Measurements from ENCODE around the gene INPPL1.
"Not testable (repeated sequence)": the region's sequence is repeated elsewhere in the genome, so short reads cannot be mapped to it uniquely, and the experiment has no call there.

The INPPL1 gene, protein sequence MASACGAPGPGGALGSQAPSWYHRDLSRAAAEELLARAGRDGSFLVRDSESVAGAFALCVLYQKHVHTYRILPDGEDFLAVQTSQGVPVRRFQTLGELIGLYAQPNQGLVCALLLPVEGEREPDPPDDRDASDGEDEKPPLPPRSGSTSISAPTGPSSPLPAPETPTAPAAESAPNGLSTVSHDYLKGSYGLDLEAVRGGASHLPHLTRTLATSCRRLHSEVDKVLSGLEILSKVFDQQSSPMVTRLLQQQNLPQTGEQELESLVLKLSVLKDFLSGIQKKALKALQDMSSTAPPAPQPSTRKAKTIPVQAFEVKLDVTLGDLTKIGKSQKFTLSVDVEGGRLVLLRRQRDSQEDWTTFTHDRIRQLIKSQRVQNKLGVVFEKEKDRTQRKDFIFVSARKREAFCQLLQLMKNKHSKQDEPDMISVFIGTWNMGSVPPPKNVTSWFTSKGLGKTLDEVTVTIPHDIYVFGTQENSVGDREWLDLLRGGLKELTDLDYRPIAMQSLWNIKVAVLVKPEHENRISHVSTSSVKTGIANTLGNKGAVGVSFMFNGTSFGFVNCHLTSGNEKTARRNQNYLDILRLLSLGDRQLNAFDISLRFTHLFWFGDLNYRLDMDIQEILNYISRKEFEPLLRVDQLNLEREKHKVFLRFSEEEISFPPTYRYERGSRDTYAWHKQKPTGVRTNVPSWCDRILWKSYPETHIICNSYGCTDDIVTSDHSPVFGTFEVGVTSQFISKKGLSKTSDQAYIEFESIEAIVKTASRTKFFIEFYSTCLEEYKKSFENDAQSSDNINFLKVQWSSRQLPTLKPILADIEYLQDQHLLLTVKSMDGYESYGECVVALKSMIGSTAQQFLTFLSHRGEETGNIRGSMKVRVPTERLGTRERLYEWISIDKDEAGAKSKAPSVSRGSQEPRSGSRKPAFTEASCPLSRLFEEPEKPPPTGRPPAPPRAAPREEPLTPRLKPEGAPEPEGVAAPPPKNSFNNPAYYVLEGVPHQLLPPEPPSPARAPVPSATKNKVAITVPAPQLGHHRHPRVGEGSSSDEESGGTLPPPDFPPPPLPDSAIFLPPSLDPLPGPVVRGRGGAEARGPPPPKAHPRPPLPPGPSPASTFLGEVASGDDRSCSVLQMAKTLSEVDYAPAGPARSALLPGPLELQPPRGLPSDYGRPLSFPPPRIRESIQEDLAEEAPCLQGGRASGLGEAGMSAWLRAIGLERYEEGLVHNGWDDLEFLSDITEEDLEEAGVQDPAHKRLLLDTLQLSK

DNA sequence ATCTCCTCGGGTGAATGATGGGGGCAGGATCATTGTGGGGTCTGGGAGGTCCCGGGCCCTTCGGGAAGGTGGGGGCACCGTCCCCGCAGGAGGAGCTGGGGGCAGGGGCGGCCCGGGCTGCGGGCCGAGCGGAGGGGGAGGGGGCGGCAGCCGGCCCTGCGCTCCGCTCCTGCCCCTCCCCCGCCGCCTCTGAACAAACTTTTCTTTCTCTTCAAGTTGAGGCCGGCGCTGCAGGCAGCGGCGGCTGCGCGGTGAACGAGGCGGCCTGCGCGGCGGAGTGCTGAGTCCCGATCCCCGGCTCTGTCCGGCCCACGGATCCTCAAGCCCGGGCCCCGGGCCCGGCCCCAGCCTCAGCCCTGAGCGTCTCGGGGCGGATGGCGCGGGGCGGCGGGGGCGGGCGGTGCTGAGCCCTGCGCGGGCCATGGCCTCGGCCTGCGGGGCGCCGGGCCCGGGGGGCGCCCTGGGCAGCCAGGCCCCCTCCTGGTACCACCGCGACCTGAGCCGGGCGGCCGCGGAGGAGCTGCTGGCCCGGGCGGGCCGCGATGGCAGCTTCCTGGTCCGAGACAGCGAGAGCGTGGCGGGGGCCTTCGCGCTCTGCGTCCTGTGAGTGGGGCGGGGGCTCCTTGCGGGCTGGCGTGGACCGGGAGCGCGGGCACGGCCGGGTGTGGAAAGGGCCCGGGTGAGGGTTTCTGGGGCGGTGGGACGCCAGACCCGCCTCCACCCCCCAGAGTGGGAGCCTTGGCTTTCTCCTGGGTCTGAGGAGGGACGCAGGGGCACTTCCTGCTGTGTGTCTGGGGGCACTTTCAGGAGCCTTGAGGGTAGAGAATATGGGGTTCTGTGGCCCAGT is at the start of gene INPPL1:
Gene INPPL1, plus strand, starts transcription at position 204 of the 847 bp plus-strand sequence. Its CDS starts 218 bp downstream, at position 422.
- Mint-ChIP-seq H3K4me1 (peaks cover 54% of the 10 kb centered on the region), H3K36me3 (peaks cover 12% of the 10 kb centered on the region), H3K9me3 (no peaks in the 10 kb centered on the region), H3K4me3 (peak within 1 kb of the TSS; percentile 95), H3K27me3 (no peaks in the 10 kb centered on the region), H3K27ac (peak within 1 kb of the TSS; percentile 98)
- peak; percentile 1 for ATAC-seq

GRCh38 chr11:72177656-72178055 is 46.9 kb upstream of the INPPL1 start:
- H3K36me3 Mint-ChIP-seq = no peaks in the 10 kb centered on the region
- no peaks in the 10 kb centered on the region for H3K4me1 Mint-ChIP-seq
- ATAC-seq = no peak
- no peak overlapping the region for H3K4me3 Mint-ChIP-seq
- no peaks in the 10 kb centered on the region for H3K9me3 Mint-ChIP-seq
- no peak overlapping the region for H3K27ac Mint-ChIP-seq
- H3K27me3 Mint-ChIP-seq = peaks cover 49% of the 10 kb centered on the region

DNA sequence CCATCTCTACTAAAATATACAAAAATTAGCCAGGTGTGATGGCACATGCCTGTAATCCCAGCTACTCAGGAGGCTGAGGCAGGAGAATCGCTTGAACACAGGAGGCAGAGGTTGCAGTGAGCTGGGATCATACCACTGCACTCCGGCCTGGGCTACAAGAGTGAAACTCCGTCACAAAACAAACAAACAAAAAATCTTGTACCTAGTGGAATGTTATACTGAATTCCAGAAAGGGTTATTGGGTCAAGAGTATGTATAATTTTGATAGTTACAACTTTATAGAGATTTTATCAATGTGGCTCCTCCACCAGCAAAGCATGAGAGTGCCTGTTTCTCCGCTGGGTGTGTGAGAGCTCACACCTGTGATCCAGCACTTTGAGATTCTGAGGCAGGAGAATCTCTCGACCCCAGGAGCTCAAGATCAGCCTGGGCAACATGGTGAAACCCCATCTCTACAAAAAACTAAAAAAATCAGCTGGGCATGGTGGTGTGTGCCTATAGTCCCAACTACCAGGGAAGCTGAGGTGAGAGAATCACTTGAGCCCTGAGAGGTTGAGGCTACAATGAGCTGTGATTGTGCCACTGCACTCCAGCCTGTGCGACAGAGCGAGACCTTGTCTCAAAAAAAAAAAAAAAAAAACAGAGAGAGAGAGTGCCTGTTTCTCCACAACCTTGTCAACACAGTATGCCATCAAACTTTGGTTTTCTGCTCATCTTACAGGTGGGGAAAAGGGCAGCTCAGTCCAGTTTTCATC is 45.3 kb upstream of the INPPL1 start:
- H3K27ac Mint-ChIP-seq = no peak overlapping the region
- H3K27me3 Mint-ChIP-seq = peaks cover 50% of the 10 kb centered on the region
- H3K36me3 Mint-ChIP-seq = no peaks in the 10 kb centered on the region
- no peak for ATAC-seq
- no peak overlapping the region for H3K4me3 Mint-ChIP-seq
- H3K4me1 Mint-ChIP-seq = peaks cover 11% of the 10 kb centered on the region
- no peaks in the 10 kb centered on the region for H3K9me3 Mint-ChIP-seq

DNA sequence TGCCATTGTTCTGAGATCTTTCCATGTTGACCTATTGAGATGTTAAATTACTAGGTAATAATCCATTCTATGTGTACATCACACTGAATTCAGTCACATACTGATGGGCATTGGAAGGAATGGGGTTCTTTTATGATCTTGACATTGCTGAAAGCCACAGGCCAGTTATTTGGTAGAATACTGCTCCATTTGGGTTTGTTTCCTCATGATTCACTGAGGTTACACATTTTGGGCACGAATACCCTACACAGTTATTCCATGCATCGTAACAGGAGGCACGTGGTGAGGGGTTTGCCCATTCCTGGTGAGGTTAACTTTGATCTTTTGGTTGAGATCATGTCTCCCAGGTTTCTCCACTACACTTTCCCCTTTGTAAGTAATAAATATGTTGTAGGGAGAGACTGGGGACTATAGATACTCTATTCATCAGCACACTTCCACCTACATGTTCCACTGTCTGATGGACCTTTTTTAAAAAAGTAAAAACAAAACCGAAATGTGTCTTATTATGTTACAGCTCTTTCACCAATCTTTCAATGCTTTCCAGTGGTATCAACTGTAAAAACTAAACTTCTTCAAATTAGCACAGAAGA is 44.7 kb upstream of the INPPL1 start:
- H3K4me1 Mint-ChIP-seq = peaks cover 11% of the 10 kb centered on the region
- H3K27me3 Mint-ChIP-seq = peaks cover 50% of the 10 kb centered on the region
- no peaks in the 10 kb centered on the region for H3K9me3 Mint-ChIP-seq
- no peak overlapping the region for H3K27ac Mint-ChIP-seq
- no peaks in the 10 kb centered on the region for H3K36me3 Mint-ChIP-seq
- no peak for ATAC-seq
- no peak overlapping the region for H3K4me3 Mint-ChIP-seq

DNA sequence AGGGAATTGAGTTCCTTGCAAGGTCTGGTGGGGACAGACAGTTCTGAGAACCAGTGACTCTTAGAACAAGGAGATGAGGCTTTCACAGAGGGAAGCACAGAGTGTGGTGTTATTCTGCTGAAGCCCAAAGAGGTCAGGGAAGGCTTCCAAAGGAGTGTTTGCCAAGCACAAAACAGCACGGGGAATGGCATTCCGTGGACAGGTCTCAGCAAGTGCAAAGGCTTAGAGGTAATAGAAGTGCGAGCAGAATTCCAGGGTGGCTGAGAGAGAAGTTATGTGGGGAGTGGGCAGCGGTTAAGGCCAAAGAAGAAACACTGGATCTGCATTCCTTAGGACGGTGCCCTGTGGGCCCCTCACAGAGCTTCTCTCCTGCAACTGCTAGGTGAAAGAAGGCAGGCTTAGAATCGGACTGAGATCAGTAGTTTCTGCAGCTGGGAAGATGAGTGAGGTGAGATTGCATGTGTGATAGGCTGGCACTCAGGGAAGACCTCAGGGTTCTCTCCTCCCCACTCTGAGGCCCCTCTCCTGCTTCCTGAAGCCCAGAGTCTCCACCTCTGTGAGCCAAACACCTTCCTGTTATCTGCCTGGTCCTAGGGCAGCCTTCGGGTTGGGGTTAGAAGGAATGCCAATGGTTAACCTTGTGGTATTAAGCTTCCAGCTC is 43.5 kb upstream of the INPPL1 start:
- ATAC-seq, H3K4me3 Mint-ChIP-seq, H3K36me3 Mint-ChIP-seq, H3K9me3 Mint-ChIP-seq, H3K27ac Mint-ChIP-seq: not testable (repeated sequence)
- peaks cover 11% of the 10 kb centered on the region for H3K4me1 Mint-ChIP-seq
- H3K27me3 Mint-ChIP-seq = peaks cover 50% of the 10 kb centered on the region

DNA sequence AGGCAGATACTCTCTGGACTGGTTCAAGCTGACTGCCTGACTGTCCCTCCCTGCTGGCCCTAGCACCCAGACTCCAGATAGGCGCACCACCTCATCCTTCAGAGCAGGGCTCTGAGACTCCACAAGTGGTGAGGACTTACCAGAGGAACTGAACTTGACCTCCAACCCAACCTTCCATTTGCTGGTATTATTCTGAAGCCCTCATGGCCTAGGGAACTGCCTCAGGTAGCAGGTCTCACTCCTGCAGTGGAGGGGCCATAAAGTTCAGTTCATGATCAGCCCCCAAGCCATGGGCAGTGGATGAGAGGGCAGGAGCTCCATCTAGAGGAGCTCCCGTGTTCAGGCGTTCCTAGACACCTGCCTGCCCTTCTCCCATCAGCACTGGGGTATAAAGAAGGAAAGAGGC is 43.0 kb upstream of the INPPL1 start:
- not testable (repeated sequence) for H3K36me3 Mint-ChIP-seq, H3K9me3 Mint-ChIP-seq, H3K27ac Mint-ChIP-seq, H3K4me3 Mint-ChIP-seq
- peak; percentile 21 for ATAC-seq
- peaks cover 11% of the 10 kb centered on the region for H3K4me1 Mint-ChIP-seq
- H3K27me3 Mint-ChIP-seq = peaks cover 45% of the 10 kb centered on the region

- Mint-ChIP-seq H3K27me3 (peaks cover 5% of the 10 kb centered on the region), H3K4me3 (no peak overlapping the region), H3K4me1 (peaks cover 5% of the 10 kb centered on the region), H3K9me3 (no peaks in the 10 kb centered on the region), H3K36me3 (no peaks in the 10 kb centered on the region), H3K27ac (no peak overlapping the region)
- ATAC-seq = no peak
These were observed 36.3 kb upstream of the INPPL1 start for GRCh38 chr11:72188267-72188666.

DNA sequence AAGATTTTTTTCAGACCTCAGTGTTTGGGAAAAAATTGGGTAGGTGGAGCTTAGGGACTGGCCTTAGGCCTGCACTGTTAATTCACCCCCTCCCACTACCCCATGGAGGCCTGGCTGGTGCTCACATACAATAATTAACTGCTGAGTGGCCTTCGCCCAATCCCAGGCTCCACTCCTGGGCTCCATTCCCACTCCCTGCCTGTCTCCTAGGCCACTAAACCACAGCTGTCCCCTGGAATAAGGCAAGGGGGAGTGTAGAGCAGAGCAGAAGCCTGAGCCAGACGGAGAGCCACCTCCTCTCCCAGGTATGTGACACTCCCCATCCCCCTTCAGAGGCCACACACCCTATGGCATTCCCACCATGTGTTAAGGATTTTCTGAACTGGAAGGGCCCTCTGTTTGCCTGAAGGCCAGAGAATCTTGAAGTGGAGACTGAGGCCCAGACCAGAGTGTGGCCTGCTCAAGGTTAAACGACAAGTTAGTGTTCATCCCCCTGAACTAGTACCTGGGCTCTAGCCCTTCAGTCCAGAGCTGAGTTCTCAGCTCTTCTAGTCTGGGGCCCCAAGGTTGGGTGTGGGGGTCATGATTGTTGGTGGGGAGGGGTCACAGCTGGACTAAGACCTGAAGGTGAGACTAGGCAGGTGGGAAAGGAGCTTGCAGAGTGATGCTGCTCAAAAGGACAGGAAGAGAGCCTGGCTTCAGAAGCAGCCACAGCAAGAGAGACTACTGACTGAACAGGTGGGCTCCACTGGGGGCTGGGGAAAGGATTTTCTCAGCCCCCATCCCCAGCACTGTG is 34.9 kb upstream of the INPPL1 start:
- no peak overlapping the region for H3K4me3 Mint-ChIP-seq
- no peak for ATAC-seq
- H3K27ac Mint-ChIP-seq = no peak overlapping the region
- no peaks in the 10 kb centered on the region for H3K4me1 Mint-ChIP-seq
- H3K9me3 Mint-ChIP-seq = no peaks in the 10 kb centered on the region
- H3K27me3 Mint-ChIP-seq = no peaks in the 10 kb centered on the region
- H3K36me3 Mint-ChIP-seq = no peaks in the 10 kb centered on the region

- no peaks in the 10 kb centered on the region for H3K36me3 Mint-ChIP-seq
These were observed 33.9 kb upstream of the INPPL1 start for GRCh38 chr11:72190631-72191071.

GRCh38 chr11:72191961-72192381 is 32.6 kb upstream of the INPPL1 start, which contains the start of gene FOLR1:
FOLR1 (plus strand) TSS chr11:72192140; CDS start chr11:72192174, 34 bp downstream.
- Mint-ChIP-seq H3K9me3 (no peaks in the 10 kb centered on the region), H3K4me3 (no peak within 1 kb of the TSS)
- ATAC-seq = no peak

More at GRCh38 chr11:72190631-72191071, 33.9 kb upstream of the INPPL1 start:
- H3K9me3 Mint-ChIP-seq = no peaks in the 10 kb centered on the region
- no peak overlapping the region for H3K4me3 Mint-ChIP-seq
- no peaks in the 10 kb centered on the region for H3K4me1 Mint-ChIP-seq
- H3K27me3 Mint-ChIP-seq = no peaks in the 10 kb centered on the region
- no peak for ATAC-seq
- no peak overlapping the region for H3K27ac Mint-ChIP-seq

GRCh38 chr11:72195518-72196270 is 28.9 kb upstream of the INPPL1 start:
- no peaks in the 10 kb centered on the region for H3K4me1 Mint-ChIP-seq
- H3K27ac Mint-ChIP-seq = no peak overlapping the region
- no peak for ATAC-seq
- H3K36me3 Mint-ChIP-seq = no peaks in the 10 kb centered on the region
- H3K4me3 Mint-ChIP-seq = no peak overlapping the region
- H3K9me3 Mint-ChIP-seq = no peaks in the 10 kb centered on the region
- no peaks in the 10 kb centered on the region for H3K27me3 Mint-ChIP-seq

More at GRCh38 chr11:72191961-72192381, 32.6 kb upstream of the INPPL1 start, which contains the start of gene FOLR1:
- Mint-ChIP-seq H3K27me3 (no peaks in the 10 kb centered on the region), H3K36me3 (no peaks in the 10 kb centered on the region), H3K27ac (no peak within 1 kb of the TSS), H3K4me1 (no peaks in the 10 kb centered on the region)

- H3K27me3 Mint-ChIP-seq, H3K4me1 Mint-ChIP-seq, H3K4me3 Mint-ChIP-seq, H3K36me3 Mint-ChIP-seq, H3K27ac Mint-ChIP-seq, H3K9me3 Mint-ChIP-seq, ATAC-seq: not testable (repeated sequence)
These were observed 23.1 kb upstream of the INPPL1 start for GRCh38 chr11:72201445-72201844.
